MV-4-11 (cell line): ENCODE data around the gene ARL2.
"Not testable (repeated sequence)": the region's sequence is repeated elsewhere in the genome, so short reads cannot be mapped to it uniquely, and the experiment has no call there.

Source experiments
- DNase-seq: peaks from one replicate; lab custom pipeline; 2025; lab: John Stamatoyannopoulos, UW

The ARL2 gene

GRCh38 chr11:65013888-65014725 lies at the start of gene ARL2:
ARL2 (plus strand) TSS chr11:65014160; CDS start chr11:65014208, 48 bp downstream.
- DNase-seq: peak; percentile 86

GRCh38 chr11:64967375-64967774 lies 46.6 kb upstream of the ARL2 start:
- no peak for DNase-seq

- DNase-seq: peak; percentile 25
Measured at GRCh38 chr11:64969209-64969608, 44.8 kb upstream of the ARL2 start.

GRCh38 chr11:64970731-64971151 lies 43.2 kb upstream of the ARL2 start:
- no peak for DNase-seq

DNA sequence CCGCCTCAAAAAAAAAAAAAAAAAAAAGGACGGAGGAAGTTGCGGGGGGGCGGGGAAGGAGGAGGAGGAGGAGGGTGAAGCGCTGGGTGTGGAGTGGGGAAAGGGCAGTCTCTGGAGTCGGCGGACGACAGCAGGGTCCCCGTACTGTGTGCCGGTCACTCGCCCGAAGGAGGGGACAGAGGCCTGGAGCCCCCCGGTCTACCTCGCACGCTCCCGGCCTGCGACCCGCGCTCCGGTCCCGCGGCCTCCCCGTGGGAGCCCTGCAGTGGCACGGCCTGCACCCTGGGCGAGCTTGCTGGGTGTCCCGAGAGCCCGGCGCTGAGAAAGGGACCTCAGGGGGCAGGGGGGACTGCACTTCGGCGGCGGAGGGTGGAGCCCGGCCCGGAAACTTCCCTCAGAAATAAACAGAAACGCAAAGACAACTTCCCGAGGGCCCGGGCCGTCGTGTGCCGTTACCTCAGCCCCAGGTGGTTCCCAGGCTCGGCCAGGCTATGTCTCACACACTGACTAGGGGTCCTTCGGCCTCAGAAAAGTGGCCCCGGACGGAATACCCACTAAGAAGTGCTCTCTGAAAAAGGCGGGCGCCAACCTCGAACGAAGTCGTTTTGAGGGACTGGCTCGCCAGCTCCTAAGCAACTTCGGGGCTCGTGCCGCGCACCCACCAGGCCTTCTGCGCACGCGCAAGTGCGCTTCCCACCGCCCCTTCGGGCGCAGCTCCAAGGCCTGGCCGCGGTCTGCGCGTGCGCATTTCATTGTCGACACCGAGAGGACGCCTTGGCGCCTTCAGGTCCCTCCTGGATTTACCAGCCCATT lies 42.3 kb upstream of the ARL2 start, which contains the start of gene MAJIN:
TSS of gene MAJIN (minus strand) at position 688 of the 813 bp plus-strand sequence. CDS start 12,703 bp downstream, outside the sequence.
- DNase-seq: peak; percentile 53

GRCh38 chr11:64974124-64974523 lies 39.8 kb upstream of the ARL2 start:
- DNase-seq: no peak

DNA sequence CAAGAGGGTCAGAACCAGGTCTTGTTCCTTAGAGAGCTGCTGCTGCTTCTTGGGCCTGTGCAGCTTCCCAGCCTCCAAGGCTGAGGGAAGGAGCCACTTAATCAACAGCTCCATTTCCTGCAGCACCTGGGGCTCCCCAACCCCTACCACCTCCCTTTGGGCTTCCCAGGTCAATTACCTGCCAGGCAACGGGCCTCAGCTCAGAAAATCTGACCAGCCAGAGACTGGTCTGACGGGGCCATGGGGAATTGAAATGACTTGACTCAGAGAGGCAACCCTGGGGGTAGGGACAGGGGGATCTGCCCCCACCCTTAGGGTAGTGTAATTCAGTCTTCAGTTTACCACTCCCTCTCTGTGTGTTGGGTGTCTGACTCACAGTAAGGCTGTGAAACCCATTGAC lies 37.3 kb upstream of the ARL2 start:
- DNase-seq: no peak

DNA sequence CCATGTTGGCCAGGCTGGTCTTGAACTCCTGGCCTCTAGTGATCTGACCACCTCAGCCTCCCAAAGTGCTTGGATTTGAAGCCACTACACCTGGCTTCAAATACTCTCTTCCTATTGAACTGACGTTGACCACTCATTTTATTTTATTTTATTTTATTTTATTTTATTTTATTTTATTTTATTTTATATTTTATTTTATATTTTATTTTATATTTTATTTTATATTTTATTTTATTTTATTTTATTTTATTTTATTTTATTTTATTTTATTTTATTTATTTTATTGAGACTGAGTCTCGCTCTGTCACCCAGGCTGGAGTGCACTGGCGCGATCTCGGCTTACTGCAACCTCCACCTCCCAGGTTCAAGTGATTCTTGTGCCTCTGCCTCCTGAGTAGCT lies 30.6 kb upstream of the ARL2 start:
- not testable (repeated sequence) for DNase-seq

- no peak for DNase-seq
Measured at GRCh38 chr11:64987998-64988854, 25.7 kb upstream of the ARL2 start.

DNA sequence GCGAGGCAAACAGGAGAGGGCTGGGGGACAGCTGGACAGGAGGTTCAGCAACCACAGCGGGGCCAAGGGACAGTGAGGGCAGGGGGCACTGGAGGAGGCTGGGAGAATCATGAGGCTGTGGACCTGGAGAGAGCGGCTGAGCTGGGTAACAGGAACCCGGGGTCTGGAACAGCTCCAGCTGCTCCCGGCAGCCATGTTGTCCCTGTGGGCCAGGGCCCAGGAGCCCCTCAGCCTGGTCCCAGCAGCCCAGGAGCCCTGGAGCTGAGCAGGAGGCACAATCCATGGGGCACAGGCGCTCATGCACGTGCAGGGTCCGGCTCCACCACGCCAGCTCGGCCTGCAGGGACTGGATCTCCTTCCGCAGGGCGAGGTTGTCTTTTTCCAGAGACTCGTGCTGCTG lies 24.5 kb upstream of the ARL2 start:
- DNase-seq: no peak

- peak; percentile 31 for DNase-seq
Measured at GRCh38 chr11:64990222-64990923, 23.6 kb upstream of the ARL2 start.

- DNase-seq: no peak
Measured at GRCh38 chr11:64994318-64994717, 19.6 kb upstream of the ARL2 start.

- DNase-seq: no peak
Measured at GRCh38 chr11:64996327-64996709, 17.6 kb upstream of the ARL2 start.

- DNase-seq: peak; percentile 84
Measured at GRCh38 chr11:64996710-64997380, 17.1 kb upstream of the ARL2 start, which contains the start of gene BATF2. BATF2 (minus strand) TSS chr11:64996971; CDS start chr11:64996914, 57 bp downstream.

DNA sequence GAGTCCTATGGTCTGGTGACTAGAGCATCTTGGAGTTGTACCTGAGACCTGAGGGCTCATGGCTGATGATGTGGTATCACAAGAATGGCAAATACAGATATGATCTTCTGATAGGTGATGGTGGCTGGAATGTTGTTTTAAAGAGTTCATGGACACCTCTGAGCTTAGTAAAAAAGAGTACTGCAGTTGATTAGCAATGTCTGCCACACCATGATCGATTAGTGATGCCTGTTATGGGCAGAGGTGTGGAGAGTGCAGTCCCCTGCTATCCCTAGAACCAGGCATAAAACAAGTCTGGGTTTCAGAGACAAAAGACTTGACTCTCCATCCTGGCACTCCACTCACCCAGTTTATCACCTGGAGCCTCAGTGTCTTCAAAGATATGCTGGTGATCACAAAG lies 15.8 kb upstream of the ARL2 start:
- no peak for DNase-seq

GRCh38 chr11:64998690-64999431 lies 15.1 kb upstream of the ARL2 start:
- DNase-seq: no peak

DNA sequence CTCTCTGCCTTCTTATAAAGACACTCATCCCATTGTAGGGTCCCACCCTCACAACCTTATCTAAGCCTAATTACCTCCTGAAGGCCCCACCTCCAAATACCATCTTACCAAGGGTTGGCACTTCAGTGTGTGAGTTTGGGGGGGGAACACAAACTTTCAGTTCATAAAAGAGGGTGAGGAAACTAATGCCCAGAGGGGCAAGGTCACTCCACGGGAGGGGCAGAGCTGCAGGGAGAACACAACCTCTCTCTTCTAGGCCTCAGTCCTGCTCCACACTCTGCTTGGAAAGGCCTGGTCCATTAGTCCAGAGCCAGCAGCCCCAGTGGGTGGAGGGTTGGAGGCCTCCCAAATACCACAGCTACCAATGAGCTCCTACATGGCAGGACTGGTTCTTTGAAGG lies 14.5 kb upstream of the ARL2 start:
- DNase-seq: no peak

DNA sequence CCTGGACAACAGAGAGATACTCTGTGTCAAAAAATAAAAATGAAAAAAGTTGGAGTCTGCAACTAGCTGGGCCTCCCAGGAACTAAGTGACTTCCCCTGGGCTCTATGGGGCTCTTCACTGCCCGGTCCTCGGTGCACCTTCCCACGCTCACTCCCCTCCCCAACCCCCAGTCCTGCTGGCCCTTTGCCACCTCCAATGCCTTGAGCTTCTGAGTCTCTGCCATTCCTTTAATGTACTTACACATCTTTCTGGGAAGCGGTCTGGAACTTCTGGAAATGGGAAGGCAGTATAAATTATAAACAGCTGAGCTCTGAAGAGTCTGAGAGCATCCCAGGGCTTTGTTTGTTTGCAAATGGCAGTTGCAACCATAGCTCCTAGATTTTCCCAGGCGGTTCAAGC lies 11.3 kb upstream of the ARL2 start:
- DNase-seq: no peak

GRCh38 chr11:65003282-65003681 lies 10.7 kb upstream of the ARL2 start:
- DNase-seq: no peak

GRCh38 chr11:65003968-65004367 lies 10.0 kb upstream of the ARL2 start:
- DNase-seq: not testable (repeated sequence)
